Neural progenitor cell (in vitro differentiated cells): ENCODE data around the gene PLD6. TPM values are rescaled to one million over a fixed set of nuclear protein-coding genes. Genes with fewer than 3 reads are reported as not detected.

Experiments
- DNase-seq: peaks from one replicate; pipeline ENCODE4 v3.0.0-alpha.2; 2016; ENCODE audit warnings: low spot score
- H2AFZ ChIP-seq: fragments of 200-600 bp; sonication (generic); replicated peaks from 2 replicates; pipeline ENCODE4 v1.6.1; 2016; ENCODE audit warnings: antibody characterized with exemption
- H3F3A ChIP-seq: fragments of 200-600 bp; sonication (generic); 2 replicates; pipeline ENCODE4 v1.6.1; 2016; ENCODE audit warnings: antibody characterized with exemption, low read depth
- H3K27ac ChIP-seq: fragments of 200-600 bp; sonication (generic); 2 replicates; pipeline ENCODE4 v1.5.1; 2016; ENCODE audit warnings: mild to moderate bottlenecking
- H3K27me3 ChIP-seq: fragments of 200-600 bp; sonication (generic); 2 replicates; pipeline ENCODE4 v1.6.1; 2016; ENCODE audit warnings: mild to moderate bottlenecking, moderate library complexity
- H3K36me3 ChIP-seq: fragments of 200-600 bp; sonication (generic); 2 replicates; pipeline ENCODE4 v1.5.1; 2016
- H3K4me1 ChIP-seq: fragments of 200-600 bp; sonication (generic); 2 replicates; pipeline ENCODE4 v1.6.1; 2016; ENCODE audit warnings: mixed run types
- H3K4me2 ChIP-seq: fragments of 200-600 bp; sonication (generic); 2 replicates; pipeline ENCODE4 v1.6.1; 2016
- H3K4me3 ChIP-seq: fragments of 200-600 bp; sonication (generic); 2 replicates; pipeline ENCODE4 v1.5.1; 2016
- H3K79me2 ChIP-seq: fragments of 200-600 bp; sonication (generic); 2 replicates; pipeline ENCODE4 v1.6.1; 2016; ENCODE audit warnings: low read depth
- H3K9ac ChIP-seq: fragments of 200-600 bp; sonication (generic); 2 replicates; pipeline ENCODE4 v1.6.1; 2016
- H3K9me3 ChIP-seq: fragments of 200-600 bp; sonication (generic); 2 replicates; pipeline ENCODE4 v1.5.1; 2016; ENCODE audit warnings: low read depth
- H4K20me1 ChIP-seq: fragments of 200-600 bp; sonication (generic); 2 replicates; pipeline ENCODE4 v1.6.1; 2016; ENCODE audit warnings: low read depth
- H3K27ac Mint-ChIP-seq: 3 replicates; pipeline ENCODE4 v1.8.0; 2021; ENCODE audit warnings: mixed read lengths
- H3K27me3 Mint-ChIP-seq: 2 replicates; pipeline ENCODE4 v1.8.0; 2022; ENCODE audit warnings: low read depth, mild to moderate bottlenecking, inconsistent platforms, moderate library complexity, mixed read lengths; ENCODE audit not compliant: insufficient read depth
- H3K36me3 Mint-ChIP-seq: 3 replicates; pipeline ENCODE4 v1.8.0; 2021; ENCODE audit warnings: mixed read lengths
- H3K4me1 Mint-ChIP-seq: 3 replicates; pipeline ENCODE4 v1.8.0; 2021; ENCODE audit warnings: mixed read lengths
- H3K4me3 Mint-ChIP-seq: 3 replicates; pipeline ENCODE4 v1.8.0; 2021; ENCODE audit warnings: mild to moderate bottlenecking, moderate library complexity, mixed read lengths
- H3K9me3 Mint-ChIP-seq: 3 replicates; pipeline ENCODE4 v1.8.0; 2020; ENCODE audit warnings: mixed read lengths
- CTCF ChIP-seq: fragments of 200-600 bp; sonication (generic); IDR thresholded peaks from 2 replicates; pipeline ENCODE4 v1.5.1; 2017; ENCODE audit warnings: antibody characterized with exemption, mild to moderate bottlenecking
- EZH2 ChIP-seq: fragments of 200-600 bp; sonication (generic); IDR thresholded peaks from 2 replicates; pipeline ENCODE4 v1.6.1; 2017; ENCODE audit warnings: antibody characterized with exemption, mild to moderate bottlenecking, moderate library complexity
- EZH2phosphoT487 ChIP-seq: fragments of 200-600 bp; sonication (generic); IDR thresholded peaks from 2 replicates; pipeline ENCODE4 v1.6.1; 2017; ENCODE audit warnings: antibody characterized with exemption
- total RNA-seq: library from RNA; depleted of rRNA; stranded (reverse); fragments of >200 nt; gene quantifications from 2 replicates; pipeline ENCODE4 v1.2.3, GENCODE V29; 2015; ENCODE audit warnings: low replicate concordance

PLD6 gene
- total RNA-seq, 1 donor from 2014 or later = 1.2 TPM

DNA sequence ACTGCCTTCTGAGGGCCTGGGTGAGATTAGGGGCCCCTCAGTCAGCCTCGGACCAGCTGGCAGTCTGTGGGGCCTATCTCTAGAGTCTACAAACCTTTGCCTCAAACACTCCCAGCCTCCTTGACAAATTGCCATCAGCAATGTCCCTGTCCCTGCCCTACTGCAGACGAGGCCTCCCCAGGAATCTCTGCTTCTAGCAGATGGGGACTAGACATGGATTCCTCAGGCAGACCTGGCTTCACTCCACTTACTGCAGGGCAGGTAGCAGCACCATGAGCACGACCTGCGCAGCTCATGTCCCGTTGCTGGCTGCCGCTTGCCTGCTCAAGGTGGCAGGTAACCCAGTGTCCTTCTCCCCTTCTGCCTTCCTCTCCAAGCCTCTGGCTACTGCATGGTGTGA is 49.1 kb downstream of the PLD6 start:
- Histone ChIP-seq H3K9me3 (no peaks in the 10 kb centered on the region), H2AFZ (no peak overlapping the region), H3K36me3 (no peaks in the 10 kb centered on the region), H3K9ac (no peak overlapping the region), H3K79me2 (no peaks in the 10 kb centered on the region), H3K4me3 (no peak overlapping the region), H3K4me2 (no peak overlapping the region), H3K27ac (no peak overlapping the region), H3F3A (no peaks in the 10 kb centered on the region), H3K4me1 (no peaks in the 10 kb centered on the region), H3K27me3 (no peaks in the 10 kb centered on the region), H4K20me1 (no peaks in the 10 kb centered on the region)
- Mint-ChIP-seq H3K9me3 (no peaks in the 10 kb centered on the region), H3K36me3 (peaks cover 34% of the 10 kb centered on the region), H3K4me1 (no peaks in the 10 kb centered on the region), H3K4me3 (no peak overlapping the region), H3K27me3 (peaks cover 5% of the 10 kb centered on the region), H3K27ac (no peak overlapping the region)
- TF ChIP-seq EZH2phosphoT487 = no peak
- no peak for TF ChIP-seq EZH2
- no peak for TF ChIP-seq CTCF
- DNase-seq = no peak

GRCh38 chr17:17156511-17156910 is 49.6 kb downstream of the PLD6 start:
- H3K9me3 Mint-ChIP-seq = no peaks in the 10 kb centered on the region
- Histone ChIP-seq H3K9me3 (no peaks in the 10 kb centered on the region), H3K4me2 (no peak overlapping the region), H3K36me3 (no peaks in the 10 kb centered on the region), H4K20me1 (no peaks in the 10 kb centered on the region), H3K27ac (no peak overlapping the region), H3F3A (no peaks in the 10 kb centered on the region), H2AFZ (no peak overlapping the region), H3K4me3 (no peak overlapping the region), H3K9ac (no peak overlapping the region), H3K27me3 (no peaks in the 10 kb centered on the region), H3K79me2 (no peaks in the 10 kb centered on the region), H3K4me1 (no peaks in the 10 kb centered on the region)
- H3K27me3 Mint-ChIP-seq = peaks cover 5% of the 10 kb centered on the region
- H3K4me1 Mint-ChIP-seq = no peaks in the 10 kb centered on the region
- no peak for DNase-seq
- peaks cover 36% of the 10 kb centered on the region for H3K36me3 Mint-ChIP-seq
- H3K27ac Mint-ChIP-seq = no peak overlapping the region
- no peak overlapping the region for H3K4me3 Mint-ChIP-seq
- TF ChIP-seq EZH2phosphoT487 (no peak), EZH2 (no peak), CTCF (no peak)

GRCh38 chr17:17156107-17156506 is 50.0 kb downstream of the PLD6 start:
- no peak overlapping the region for H3K27ac Mint-ChIP-seq
- no peak for TF ChIP-seq EZH2
- TF ChIP-seq EZH2phosphoT487 = no peak
- TF ChIP-seq CTCF = no peak
- H3K4me2 ChIP-seq = no peak overlapping the region

More at GRCh38 chr17:17156107-17156506, 50.0 kb downstream of the PLD6 start:
- H3K9me3 ChIP-seq = no peaks in the 10 kb centered on the region
- Mint-ChIP-seq H3K9me3 (no peaks in the 10 kb centered on the region), H3K27me3 (peaks cover 5% of the 10 kb centered on the region), H3K36me3 (peaks cover 37% of the 10 kb centered on the region), H3K4me3 (no peak overlapping the region), H3K4me1 (no peaks in the 10 kb centered on the region)
- H4K20me1 ChIP-seq = no peaks in the 10 kb centered on the region
- H3F3A ChIP-seq = no peaks in the 10 kb centered on the region
- H3K27me3 ChIP-seq = no peaks in the 10 kb centered on the region
- H2AFZ ChIP-seq = no peak overlapping the region
- H3K4me1 ChIP-seq = no peaks in the 10 kb centered on the region
- no peak for DNase-seq
- no peaks in the 10 kb centered on the region for H3K79me2 ChIP-seq
- no peak overlapping the region for H3K9ac ChIP-seq
- no peaks in the 10 kb centered on the region for H3K36me3 ChIP-seq
- H3K4me3 ChIP-seq = no peak overlapping the region
- no peak overlapping the region for H3K27ac ChIP-seq
